GM12878 (cell line): ENCODE measurements around the gene MATN1. TPM values are rescaled to one million over a fixed set of nuclear protein-coding genes. Genes with fewer than 3 reads are reported as not detected.

Source experiments
- ATAC-seq: fragments of 200-7000 bp; cut with Tn5 transposase; 3 replicates; pipeline ENCODE4 v1.9.1; 2020; ENCODE audit warnings: mild to moderate bottlenecking, moderate library complexity
- BruUV-seq: library from RNA; stranded (reverse); fragments of 400-500 nt; replicated peaks from 2 replicates; lab custom pipeline; 2021; lab: Mats Ljungman, UMichigan
- CTCF ChIA-PET: fragments of 300-600 bp; sonication (Branson Sonifier 250); formaldehyde crosslinking; extraction: SDS; loops from one replicate; lab custom pipeline; 2021; ENCODE audit warnings: inconsistent platforms; lab: Yijun Ruan, JAX
- POLR2A ChIA-PET: fragments of 350-600 bp; formaldehyde crosslinking; extraction: SDS; loops from one replicate; lab custom pipeline; 2021; ENCODE audit warnings: inconsistent platforms; lab: Charles Lee
- RAD21 ChIA-PET: fragments of 300-600 bp; sonication (Branson Sonifier 250); formaldehyde crosslinking; loops from one replicate; lab custom pipeline; 2023; ENCODE audit warnings: antibody characterized with exemption; ENCODE audit not compliant: unreplicated experiment; lab: Charles Lee
- SMC1A ChIA-PET: fragments of 300-600 bp; sonication (Branson Sonifier 250); formaldehyde crosslinking; loops from one replicate; lab custom pipeline; 2023; ENCODE audit not compliant: unreplicated experiment, uncharacterized antibody; lab: Charles Lee
- DNase-seq: peaks from one replicate; pipeline ENCODE4 v3.0.0-alpha.2; 2011; ENCODE audit warnings: low read depth, low spot score
- FAIRE-seq: peaks from 3 replicates; lab custom pipeline; 2011; peaks lifted over from hg19 to GRCh38; lab: Jason Lieb, UNC
- H2AFZ ChIP-seq: 2 replicates; pipeline ENCODE4 v1.6.0; 2011; ENCODE audit warnings: low read depth, low read length, control low read depth; ENCODE audit not compliant: control insufficient read depth
- H3K27ac ChIP-seq: 2 replicates; pipeline ENCODE4 v1.5.1; 2011; ENCODE audit warnings: control low read depth; ENCODE audit not compliant: control insufficient read depth, insufficient read depth
- H3K27me3 ChIP-seq, 2 experiments: replicated peaks in 1 of 2; 2 replicates each; pipeline versions ENCODE4 v1.6.0 to v1.6.1; 2011; ENCODE audit warnings: low read length in 1 of 2; ENCODE audit not compliant: control insufficient read depth in 2 of 2, insufficient read depth in 2 of 2
- H3K36me3 ChIP-seq, 2 experiments: 2 replicates each; pipeline ENCODE4 v1.5.1; 2011; ENCODE audit warnings: low read length in 1 of 2; ENCODE audit not compliant: control insufficient read depth in 2 of 2, insufficient read depth in 2 of 2
- H3K4me1 ChIP-seq: 2 replicates; pipeline ENCODE4 v1.6.1; 2011; ENCODE audit warnings: mild to moderate bottlenecking, low read length, moderate library complexity, mixed read lengths; ENCODE audit not compliant: control insufficient read depth, insufficient read depth
- H3K4me2 ChIP-seq: 2 replicates; pipeline ENCODE4 v1.6.0; 2011; ENCODE audit warnings: control low read depth; ENCODE audit not compliant: control insufficient read depth, insufficient read depth
- H3K4me3 ChIP-seq: fragments of 200-600 bp; sonication (generic); 2 replicates; pipeline ENCODE4 v1.5.1; 2016
- H3K79me2 ChIP-seq: 2 replicates; pipeline ENCODE4 v1.6.0; 2011; ENCODE audit warnings: low read length; ENCODE audit not compliant: control insufficient read depth, insufficient read depth
- H3K9ac ChIP-seq: 2 replicates; pipeline ENCODE4 v1.8.0; 2011; ENCODE audit warnings: low read length, control low read depth, mixed read lengths; ENCODE audit not compliant: control insufficient read depth, insufficient read depth
- H3K9me3 ChIP-seq: replicated peaks from 3 replicates; pipeline ENCODE4 v1.5.1; 2011; ENCODE audit warnings: mild to moderate bottlenecking, low read length; ENCODE audit not compliant: control insufficient read depth, insufficient read depth
- H4K20me1 ChIP-seq: 2 replicates; pipeline ENCODE4 v1.6.0; 2011; ENCODE audit not compliant: control insufficient read depth, insufficient read depth
- BRCA1 ChIP-seq: IDR thresholded peaks from 2 replicates; pipeline ENCODE4 v1.6.1; 2011; ENCODE audit warnings: low read depth, low read length, improper control_type of control experiment
- EED ChIP-seq: sonication (generic); IDR thresholded peaks from 2 replicates; pipeline ENCODE4 v1.6.1; 2016; ENCODE audit warnings: antibody characterized with exemption, low read depth
- GATAD2B ChIP-seq: fragments of 450-650 bp; conservative IDR thresholded peaks from 2 replicates; pipeline ENCODE4 v1.6.1; 2017; ENCODE audit warnings: low read depth, mild to moderate bottlenecking, moderate library complexity
- JUNB ChIP-seq: IDR thresholded peaks from 2 replicates; pipeline ENCODE4 v1.6.1; 2016; ENCODE audit warnings: antibody characterized with exemption, mild to moderate bottlenecking
- NBN ChIP-seq: fragments of 450-650 bp; IDR thresholded peaks from 2 replicates; pipeline ENCODE4 v1.6.1; 2016
- NRF1 ChIP-seq: conservative IDR thresholded peaks from 2 replicates; pipeline ENCODE4 v1.6.1; 2011; ENCODE audit warnings: mild to moderate bottlenecking, low read depth, low read length, improper control_type of control experiment
- PML ChIP-seq: IDR thresholded peaks from 2 replicates; pipeline ENCODE4 v1.6.1; 2012; ENCODE audit warnings: low read length, inconsistent platforms
- RAD51 ChIP-seq: fragments of 450-650 bp; IDR thresholded peaks from 2 replicates; pipeline ENCODE4 v1.6.1; 2016; ENCODE audit warnings: moderate library complexity, mild to moderate bottlenecking, inconsistent platforms
- STAT1 ChIP-seq: fragments of 450-650 bp; conservative IDR thresholded peaks from 2 replicates; pipeline ENCODE4 v1.6.1; 2014; ENCODE audit warnings: antibody characterized with exemption, mild to moderate bottlenecking
- ZNF217 ChIP-seq: fragments of 450-650 bp; IDR thresholded peaks from 2 replicates; pipeline ENCODE4 v1.6.1; 2017; ENCODE audit warnings: antibody characterized with exemption, mild to moderate bottlenecking
- WGBS: methylation state at CpG from one replicate; pipeline ENCODE4 v1.1.6; 2016; ENCODE audit warnings: low lambda C conversion rate; ENCODE audit not compliant: insufficient replicate concordance, insufficient coverage; ENCODE audit errors: missing lambda C conversion rate; 5-methylcytosine and 5-hydroxymethylcytosine counted together
- in situ Hi-C: fragments of 300-500 bp; cut with MboI; formaldehyde crosslinking; loops from 9 replicates; pipeline ENCODE4 v1.14.3; 2018; ENCODE audit warnings: mixed read lengths
- intact Hi-C: fragments of 100-400 bp; cut with micrococcal nuclease; formaldehyde crosslinking; loops from one replicate; pipeline ENCODE4 v1.14.2; 2022; ENCODE audit not compliant: unreplicated experiment
- polyA plus RNA-seq, 11 experiments: library from polyadenylated mRNA; depleted of rRNA in 4 of 11; unstranded in 6 of 11; stranded (reverse) in 5 of 11; fragments of >200 nt; fragmentation: Nextera tagmentation in 4 of 11; fragmentation: Illumina TruSeq in 1 of 11; extraction: Ambion mirVana in 4 of 11; extraction: Trizol in 1 of 11; gene quantifications; 1 replicate in 1 of 11; 2 replicates in 10 of 11; pipeline versions ENCODE4 v1.2.1 to v1.2.3, GENCODE V29; 2011 to 2016; ENCODE audit warnings: inconsistent platforms in 2 of 11, missing spikeins in 2 of 11, low read depth in 1 of 11
- total RNA-seq, 4 experiments: library from RNA; depleted of rRNA in 3 of 4; stranded (reverse); fragments of >200 nt in 3 of 4; fragmentation: Illumina TruSeq in 1 of 4; extraction: Trizol in 1 of 4; gene quantifications; 2 replicates each; pipeline versions ENCODE4 v1.2.1 to v1.2.3, GENCODE V29; 2013 to 2021
- TF ChIP-seq, protein P1 (sequence below): fragments of 450-650 bp; IDR thresholded peaks from 2 replicates; pipeline ENCODE4 v1.6.1; 2017; ENCODE audit warnings: mild to moderate bottlenecking, low read depth, inconsistent platforms; ENCODE audit not compliant: poor library complexity, severe bottlenecking
- TF ChIP-seq, protein P2 (sequence below): IDR thresholded peaks from 2 replicates; pipeline ENCODE4 v1.6.1; 2011; ENCODE audit warnings: borderline replicate concordance, low read depth, mild to moderate bottlenecking, moderate library complexity, low read length; ENCODE audit not compliant: insufficient read depth, poor library complexity, severe bottlenecking

The MATN1 gene
- total and polyA plus RNA-seq, 10 of the 15 experiments (the other 5 are each of a cell fraction or from before 2014, with no cell fraction given), result 0.04 to 0.50 (median 0.10) TPM; not detected in 1

DNA sequence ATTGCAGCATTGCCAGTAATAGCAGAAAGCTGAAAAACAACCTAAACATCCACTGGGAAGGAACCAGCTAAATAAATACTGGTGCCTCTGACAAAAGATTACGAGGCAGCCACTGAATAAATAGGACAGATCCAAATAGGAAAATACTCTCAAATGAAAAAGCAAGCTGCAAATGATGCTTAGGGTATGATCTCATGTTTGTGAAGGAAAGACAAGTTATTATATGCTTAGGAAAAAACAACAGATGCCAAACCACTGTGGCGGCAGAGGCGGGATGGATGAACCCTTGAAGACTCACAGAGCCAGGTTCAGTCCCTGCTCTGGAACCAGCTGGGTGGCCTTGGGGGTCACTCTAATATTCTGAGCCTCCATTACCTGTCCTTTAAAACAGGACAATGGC, 41.6 kb downstream of the MATN1 start:
- 19% methylated on average over 3 of the region's 3 CpGs for WGBS
- Histone ChIP-seq H4K20me1 (no peaks in the 10 kb centered on the region), H3K9ac (no peak overlapping the region), H3K4me3 (no peak overlapping the region), H3K4me2 (no peak overlapping the region), H3K27me3 (peaks cover 4 to 5% of the 10 kb centered on the region in 2 experiments; a peak in 1 of 4 replicates), H3K9me3 (no peaks in the 10 kb centered on the region; the same call in 2 of the 3 replicates), H3K4me1 (no peaks in the 10 kb centered on the region), H3K36me3 (no peaks in the 10 kb centered on the region), H3K79me2 (no peaks in the 10 kb centered on the region), H3K27ac (no peak overlapping the region), H2AFZ (no peak overlapping the region)
- POLR2A ChIA-PET, result no interaction called here
- FAIRE-seq (no peak), ATAC-seq (no peak), DNase-seq (no peak)
- TF ChIP-seq, protein P1, sequence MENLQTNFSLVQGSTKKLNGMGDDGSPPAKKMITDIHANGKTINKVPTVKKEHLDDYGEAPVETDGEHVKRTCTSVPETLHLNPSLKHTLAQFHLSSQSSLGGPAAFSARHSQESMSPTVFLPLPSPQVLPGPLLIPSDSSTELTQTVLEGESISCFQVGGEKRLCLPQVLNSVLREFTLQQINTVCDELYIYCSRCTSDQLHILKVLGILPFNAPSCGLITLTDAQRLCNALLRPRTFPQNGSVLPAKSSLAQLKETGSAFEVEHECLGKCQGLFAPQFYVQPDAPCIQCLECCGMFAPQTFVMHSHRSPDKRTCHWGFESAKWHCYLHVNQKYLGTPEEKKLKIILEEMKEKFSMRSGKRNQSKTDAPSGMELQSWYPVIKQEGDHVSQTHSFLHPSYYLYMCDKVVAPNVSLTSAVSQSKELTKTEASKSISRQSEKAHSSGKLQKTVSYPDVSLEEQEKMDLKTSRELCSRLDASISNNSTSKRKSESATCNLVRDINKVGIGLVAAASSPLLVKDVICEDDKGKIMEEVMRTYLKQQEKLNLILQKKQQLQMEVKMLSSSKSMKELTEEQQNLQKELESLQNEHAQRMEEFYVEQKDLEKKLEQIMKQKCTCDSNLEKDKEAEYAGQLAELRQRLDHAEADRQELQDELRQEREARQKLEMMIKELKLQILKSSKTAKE, result no peak
- TF ChIP-seq RAD51 (no peak), JUNB (no peak), GATAD2B (no peak), PML (no peak), STAT1 (no peak), NBN (no peak), BRCA1 (no peak), NRF1 (no peak), ZNF217 (no peak), EED (no peak)
- TF ChIP-seq, protein P2, sequence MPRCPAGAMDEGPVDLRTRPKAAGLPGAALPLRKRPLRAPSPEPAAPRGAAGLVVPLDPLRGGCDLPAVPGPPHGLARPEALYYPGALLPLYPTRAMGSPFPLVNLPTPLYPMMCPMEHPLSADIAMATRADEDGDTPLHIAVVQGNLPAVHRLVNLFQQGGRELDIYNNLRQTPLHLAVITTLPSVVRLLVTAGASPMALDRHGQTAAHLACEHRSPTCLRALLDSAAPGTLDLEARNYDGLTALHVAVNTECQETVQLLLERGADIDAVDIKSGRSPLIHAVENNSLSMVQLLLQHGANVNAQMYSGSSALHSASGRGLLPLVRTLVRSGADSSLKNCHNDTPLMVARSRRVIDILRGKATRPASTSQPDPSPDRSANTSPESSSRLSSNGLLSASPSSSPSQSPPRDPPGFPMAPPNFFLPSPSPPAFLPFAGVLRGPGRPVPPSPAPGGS, result no peak
- intact Hi-C loops (no loop called here), in situ Hi-C loops (no loop called here)
- CTCF ChIA-PET, result no interaction called here
- SMC1A ChIA-PET, result no interaction called here
- RAD21 ChIA-PET, result no interaction called here
- BruUV-seq, result no TSS peak
